Kidney (tissue), 14 donors: ENCODE measurements around the gene DNHD1. TPM values are rescaled to one million over a fixed set of nuclear protein-coding genes. Genes with fewer than 3 reads are reported as not detected.

Experiments
- DNase-seq, 5 donors: peaks; one replicate each; pipeline ENCODE4 v3.0.0-alpha.2; 2013 to 2020
- FAIRE-seq: peaks from 2 replicates; lab custom pipeline; 2012; peaks lifted over from hg19 to GRCh38; lab: Jason Lieb, UNC
- H3K27ac ChIP-seq, 2 donors: one replicate each; pipeline ENCODE4 v1.7.0; 2013; ENCODE audit warnings: low read depth in 2 of 2, low read length in 2 of 2, inconsistent platforms in 1 of 2
- H3K27me3 ChIP-seq: one replicate; pipeline ENCODE4 v1.7.1; 2013; ENCODE audit warnings: low read length, inconsistent platforms; ENCODE audit not compliant: control insufficient read depth, insufficient read depth
- H3K36me3 ChIP-seq, 3 donors: one replicate each; pipeline versions ENCODE4 v1.7.0 to v1.7.1; 2013; ENCODE audit warnings: low read length in 3 of 3, control low read depth in 1 of 3, inconsistent platforms in 1 of 3; ENCODE audit not compliant: insufficient read depth in 3 of 3, control insufficient read depth in 2 of 3
- H3K4me1 ChIP-seq, 3 donors: one replicate each; pipeline versions ENCODE4 v1.7.0 to v1.7.1; 2013; ENCODE audit warnings: low read length in 3 of 3, inconsistent platforms in 1 of 3, low read depth in 1 of 3; ENCODE audit not compliant: control insufficient read depth in 2 of 3, insufficient read depth in 2 of 3
- H3K4me3 ChIP-seq, 3 donors: one replicate each; pipeline versions ENCODE4 v1.7.0 to v1.8.1; 2013; ENCODE audit warnings: low read length in 3 of 3, control low read depth in 1 of 3, inconsistent platforms in 1 of 3
- H3K9ac ChIP-seq, 3 donors: one replicate each; pipeline versions ENCODE4 v1.7.0 to v1.7.1; 2013; ENCODE audit warnings: low read length in 3 of 3, control low read depth in 1 of 3, inconsistent platforms in 1 of 3
- H3K9me3 ChIP-seq, 3 donors: one replicate each; pipeline versions ENCODE4 v1.7.0 to v1.7.1; 2013; ENCODE audit warnings: low read length in 3 of 3, control low read depth in 1 of 3, inconsistent platforms in 1 of 3; ENCODE audit not compliant: control insufficient read depth in 2 of 3, insufficient read depth in 1 of 3
- intact Hi-C: fragments of 100-400 bp; cut with DNase I; formaldehyde crosslinking; loops from one replicate; pipeline ENCODE4 v1.11.1; 2022
- polyA plus RNA-seq: library from polyadenylated mRNA; stranded (reverse); fragments of 350-450 nt; fragmentation: Illumina TruSeq; extraction: RNeasy Lipid Tissue Mini Kit (QIAGEN cat#74804); gene quantifications from one replicate; pipeline ENCODE4 v1.2.3, GENCODE V29; 2014; ENCODE audit warnings: low read depth, low replicate concordance; ENCODE audit not compliant: insufficient read depth
- total RNA-seq: library from RNA; stranded (reverse); fragmentation: NEBNext Ultra II Directional; extraction: Animal tissue kit (Norgen Biotek cat#: 25700); gene quantifications from one replicate; pipeline ENCODE4 v1.2.1, GENCODE V29; 2021
- TF ChIP-seq, protein P1 (sequence below): IDR thresholded peaks from 3 replicates; pipeline ENCODE4 v1.5.1; 2012; ENCODE audit warnings: mild to moderate bottlenecking, moderate library complexity, borderline replicate concordance; ENCODE audit not compliant: insufficient read depth; ENCODE audit errors: extremely low read depth
- donor health status: control.
- donor health status: control.
- donor health status: control.
- donor health status: control.
- donor health status: control.
- donor health status: DM: yes; HTN: yes; CAD: no.
- donor health status: Normal renal cell carcinoma (clear cell type).

The DNHD1 gene
- total and polyA plus RNA-seq, 2 donors from 2014 or later, result 3.5 to 10.1 TPM

DNA sequence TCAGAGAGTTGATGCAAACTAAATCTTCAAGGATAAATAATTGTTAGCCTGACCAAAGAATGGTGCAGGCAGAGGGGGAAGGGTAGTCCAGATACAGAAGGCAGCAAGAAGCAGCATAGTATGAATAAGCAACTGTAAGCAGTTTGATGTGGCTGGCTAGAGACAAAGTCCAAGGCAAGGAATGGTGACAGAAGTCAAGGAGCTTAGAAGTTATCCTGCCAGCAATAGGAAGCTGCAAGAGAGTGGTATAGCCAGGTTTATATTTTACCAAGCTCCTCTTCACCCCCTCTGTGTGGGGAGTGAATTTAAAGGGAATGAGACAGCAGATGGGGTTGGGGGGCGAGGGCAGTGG is 38.0 kb upstream of the DNHD1 start:
- intact Hi-C loops, result no loop called here
- no peaks in the 10 kb centered on the region for H3K9me3 ChIP-seq
- H3K4me1 ChIP-seq, result peaks cover 0 to 5% (median 0%) of the 10 kb centered on the region in 3 donors
- no peak overlapping the region for H3K27ac ChIP-seq
- no peak for DNase-seq
- FAIRE-seq, result no peak
- no peak overlapping the region for H3K9ac ChIP-seq
- TF ChIP-seq, protein P1, sequence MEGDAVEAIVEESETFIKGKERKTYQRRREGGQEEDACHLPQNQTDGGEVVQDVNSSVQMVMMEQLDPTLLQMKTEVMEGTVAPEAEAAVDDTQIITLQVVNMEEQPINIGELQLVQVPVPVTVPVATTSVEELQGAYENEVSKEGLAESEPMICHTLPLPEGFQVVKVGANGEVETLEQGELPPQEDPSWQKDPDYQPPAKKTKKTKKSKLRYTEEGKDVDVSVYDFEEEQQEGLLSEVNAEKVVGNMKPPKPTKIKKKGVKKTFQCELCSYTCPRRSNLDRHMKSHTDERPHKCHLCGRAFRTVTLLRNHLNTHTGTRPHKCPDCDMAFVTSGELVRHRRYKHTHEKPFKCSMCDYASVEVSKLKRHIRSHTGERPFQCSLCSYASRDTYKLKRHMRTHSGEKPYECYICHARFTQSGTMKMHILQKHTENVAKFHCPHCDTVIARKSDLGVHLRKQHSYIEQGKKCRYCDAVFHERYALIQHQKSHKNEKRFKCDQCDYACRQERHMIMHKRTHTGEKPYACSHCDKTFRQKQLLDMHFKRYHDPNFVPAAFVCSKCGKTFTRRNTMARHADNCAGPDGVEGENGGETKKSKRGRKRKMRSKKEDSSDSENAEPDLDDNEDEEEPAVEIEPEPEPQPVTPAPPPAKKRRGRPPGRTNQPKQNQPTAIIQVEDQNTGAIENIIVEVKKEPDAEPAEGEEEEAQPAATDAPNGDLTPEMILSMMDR, result no peak
- H3K4me3 ChIP-seq, result no peak overlapping the region
- H3K36me3 ChIP-seq, result peaks cover 0 to 31% (median 15%) of the 10 kb centered on the region in 3 donors
- H3K27me3 ChIP-seq, result no peaks in the 10 kb centered on the region

DNA sequence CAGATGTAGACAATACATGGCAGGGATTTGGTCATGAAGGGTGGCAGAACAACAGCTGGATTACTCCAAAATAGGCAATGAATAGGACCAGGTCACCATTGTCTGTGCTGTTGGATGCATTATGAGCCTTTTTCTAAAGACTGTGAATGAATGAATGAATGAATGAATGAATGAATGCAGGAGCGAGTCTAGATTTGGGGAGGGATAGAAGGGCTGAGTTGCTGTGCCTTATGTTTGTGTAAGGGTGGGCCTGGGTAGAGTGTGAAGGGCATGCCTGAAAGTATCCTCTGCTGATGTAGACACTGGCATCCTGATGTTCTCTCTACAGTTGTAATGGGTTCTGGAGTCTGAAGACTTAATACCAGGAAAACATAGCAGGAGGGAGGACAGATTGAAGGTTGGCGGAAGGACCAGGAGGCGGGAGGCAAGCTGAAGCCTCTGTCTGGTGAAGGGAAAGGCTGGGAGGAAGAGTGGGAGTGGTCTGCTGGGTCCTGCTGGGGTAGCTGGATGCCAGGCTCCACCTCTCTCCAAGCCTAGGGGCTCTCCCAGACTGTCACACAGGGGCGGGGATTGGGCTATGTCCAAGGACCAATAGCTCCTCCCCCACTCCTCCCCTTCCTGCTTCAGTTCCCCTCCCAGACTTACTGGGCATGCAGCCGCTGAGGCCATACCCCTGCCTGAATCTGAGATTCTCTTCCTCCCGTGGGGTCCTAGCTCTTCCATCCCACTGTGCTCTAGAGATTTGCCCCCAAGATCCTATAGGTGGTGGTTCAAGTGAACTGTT is 28.2 kb upstream of the DNHD1 start:
- peak overlapping the region; percentile 47 to 67 for H3K27ac ChIP-seq
- no peaks in the 10 kb centered on the region for H3K27me3 ChIP-seq
- intact Hi-C loops, result no loop called here
- peaks cover 3 to 19% (median 9%) of the 10 kb centered on the region in 3 donors for H3K4me1 ChIP-seq
- DNase-seq, result peak; percentile 95 to 98 (median 96)
- H3K4me3 ChIP-seq, result peak overlapping the region in 1 of 3 donors; percentile 10
- no peaks in the 10 kb centered on the region for H3K9me3 ChIP-seq
- peaks cover 0 to 8% (median 4%) of the 10 kb centered on the region in 3 donors for H3K36me3 ChIP-seq
- FAIRE-seq, result no peak
- H3K9ac ChIP-seq, result no peak overlapping the region
- TF ChIP-seq, protein P1, result no peak

DNA sequence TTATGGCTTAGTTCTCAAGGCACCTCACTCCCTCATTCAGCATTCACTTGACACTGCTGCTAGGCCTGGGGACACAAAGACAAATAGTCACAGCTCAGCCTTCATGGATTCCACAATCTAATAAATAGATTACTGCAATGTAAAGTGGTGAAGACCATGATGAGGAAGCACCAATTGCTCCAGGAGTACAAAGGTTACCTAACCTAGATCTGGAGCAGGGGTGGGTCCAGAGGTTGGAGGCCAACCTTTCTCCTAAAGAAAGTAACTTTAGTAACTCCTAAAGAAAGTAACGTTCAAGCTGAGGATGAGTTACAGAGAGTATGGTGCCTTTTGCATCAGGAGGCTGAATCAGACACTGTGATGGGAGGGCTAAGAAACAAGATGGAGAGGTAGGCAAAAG is 27.5 kb upstream of the DNHD1 start:
- intact Hi-C loops, result no loop called here
- TF ChIP-seq, protein P1, result no peak
- Histone ChIP-seq H3K9ac (no peak overlapping the region), H3K9me3 (no peaks in the 10 kb centered on the region), H3K27ac (peak overlapping the region; percentile 47 to 67), H3K4me1 (peaks cover 3 to 24% (median 9%) of the 10 kb centered on the region in 3 donors), H3K27me3 (no peaks in the 10 kb centered on the region), H3K36me3 (peaks cover 0 to 5% (median 4%) of the 10 kb centered on the region in 3 donors), H3K4me3 (peak overlapping the region in 1 of 3 donors; percentile 10)
- no peak for FAIRE-seq
- no peak for DNase-seq
